ENCODE data around the gene CPT1A. TPM values are rescaled to one million over a fixed set of nuclear protein-coding genes. Genes with fewer than 3 reads are reported as not detected.
A peak's percentile ranks its signal among the peaks of the same experiment; 100 is the strongest.

Gene CPT1A
- total RNA-seq, 2 experiments from 2014 or later = 17.5 TPM

DNA sequence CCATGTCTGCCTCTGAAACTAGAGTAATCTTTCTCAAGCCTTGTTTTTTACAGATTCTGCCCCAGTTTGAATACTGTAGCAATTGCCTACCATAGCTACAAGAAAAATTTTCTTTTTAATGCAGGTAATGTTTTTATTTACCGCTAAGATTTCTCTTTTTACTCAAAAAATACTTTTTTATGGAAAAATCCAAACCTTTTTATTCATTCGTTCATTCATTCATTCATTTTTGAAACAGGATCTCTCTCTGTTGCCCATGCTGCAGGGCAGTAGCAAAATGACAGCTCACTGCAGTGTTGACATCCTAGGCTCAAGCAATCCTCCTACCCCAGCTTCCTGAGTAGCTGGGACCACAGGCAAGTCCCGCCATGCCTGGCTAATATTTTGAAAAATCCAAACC lies 2.7 kb upstream of the CPT1A start:
- peak overlapping the region; percentile 34 for H3K27ac Mint-ChIP-seq
- peak overlapping the region; percentile 93 for H3K4me3 Mint-ChIP-seq
- TF ChIP-seq, protein P1, sequence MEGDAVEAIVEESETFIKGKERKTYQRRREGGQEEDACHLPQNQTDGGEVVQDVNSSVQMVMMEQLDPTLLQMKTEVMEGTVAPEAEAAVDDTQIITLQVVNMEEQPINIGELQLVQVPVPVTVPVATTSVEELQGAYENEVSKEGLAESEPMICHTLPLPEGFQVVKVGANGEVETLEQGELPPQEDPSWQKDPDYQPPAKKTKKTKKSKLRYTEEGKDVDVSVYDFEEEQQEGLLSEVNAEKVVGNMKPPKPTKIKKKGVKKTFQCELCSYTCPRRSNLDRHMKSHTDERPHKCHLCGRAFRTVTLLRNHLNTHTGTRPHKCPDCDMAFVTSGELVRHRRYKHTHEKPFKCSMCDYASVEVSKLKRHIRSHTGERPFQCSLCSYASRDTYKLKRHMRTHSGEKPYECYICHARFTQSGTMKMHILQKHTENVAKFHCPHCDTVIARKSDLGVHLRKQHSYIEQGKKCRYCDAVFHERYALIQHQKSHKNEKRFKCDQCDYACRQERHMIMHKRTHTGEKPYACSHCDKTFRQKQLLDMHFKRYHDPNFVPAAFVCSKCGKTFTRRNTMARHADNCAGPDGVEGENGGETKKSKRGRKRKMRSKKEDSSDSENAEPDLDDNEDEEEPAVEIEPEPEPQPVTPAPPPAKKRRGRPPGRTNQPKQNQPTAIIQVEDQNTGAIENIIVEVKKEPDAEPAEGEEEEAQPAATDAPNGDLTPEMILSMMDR (IDR thresholded peaks at IDR 0.05) = no peak
- H3K9me3 Mint-ChIP-seq = no peaks in the 10 kb centered on the region
- H3K4me1 Mint-ChIP-seq (ENCODE audit: low read depth) = peaks cover 31% of the 10 kb centered on the region
- ChIA-PET POLR2A (interaction anchor here (0.6 to 2.0 kb wide), 5 partner anchors 9 to 39 kb away, joined by 4 to 5 read pairs (median 4); no protein-coding TSS in a partner anchor), CTCF (interaction anchor here (0.8 to 3.3 kb wide), 11 partner anchors 9 to 260 kb away, joined by 3 to 28 read pairs (median 4); no protein-coding TSS in a partner anchor)
- ATAC-seq (no peak), DNase-seq (no peak)
- H3K27me3 Mint-ChIP-seq = peaks cover 2% of the 10 kb centered on the region
- no peaks in the 10 kb centered on the region for H3K36me3 Mint-ChIP-seq (ENCODE audit: low read depth)
- intact Hi-C loops (cut with micrococcal nuclease) = no loop called here

- ATAC-seq (peak; percentile 64), DNase-seq (peak; percentile 80)
- peaks cover 33% of the 10 kb centered on the region for H3K4me1 Mint-ChIP-seq (ENCODE audit: low read depth)
- H3K36me3 Mint-ChIP-seq (ENCODE audit: low read depth) = no peaks in the 10 kb centered on the region
- CTCF ChIA-PET = interaction anchor here (0.8 to 3.3 kb wide), 13 partner anchors 10 to 260 kb away, joined by 3 to 28 read pairs (median 4); no protein-coding TSS in a partner anchor
- TF ChIP-seq, protein P1 (IDR thresholded peaks at IDR 0.05) = peak; percentile 71
- intact Hi-C loops (cut with micrococcal nuclease) = no loop called here
- H3K27ac Mint-ChIP-seq = peak overlapping the region; percentile 88
- POLR2A ChIA-PET = interaction anchor here (0.8 to 2.0 kb wide), 5 partner anchors 9 to 18 kb away, joined by 3 to 5 read pairs (median 4); no protein-coding TSS in a partner anchor
- no peaks in the 10 kb centered on the region for H3K9me3 Mint-ChIP-seq
- peak overlapping the region; percentile 93 for H3K4me3 Mint-ChIP-seq
- peaks cover 2% of the 10 kb centered on the region for H3K27me3 Mint-ChIP-seq
Observed at GRCh38 chr11:68843703-68844312, 2.1 kb upstream of the CPT1A start.

DNA sequence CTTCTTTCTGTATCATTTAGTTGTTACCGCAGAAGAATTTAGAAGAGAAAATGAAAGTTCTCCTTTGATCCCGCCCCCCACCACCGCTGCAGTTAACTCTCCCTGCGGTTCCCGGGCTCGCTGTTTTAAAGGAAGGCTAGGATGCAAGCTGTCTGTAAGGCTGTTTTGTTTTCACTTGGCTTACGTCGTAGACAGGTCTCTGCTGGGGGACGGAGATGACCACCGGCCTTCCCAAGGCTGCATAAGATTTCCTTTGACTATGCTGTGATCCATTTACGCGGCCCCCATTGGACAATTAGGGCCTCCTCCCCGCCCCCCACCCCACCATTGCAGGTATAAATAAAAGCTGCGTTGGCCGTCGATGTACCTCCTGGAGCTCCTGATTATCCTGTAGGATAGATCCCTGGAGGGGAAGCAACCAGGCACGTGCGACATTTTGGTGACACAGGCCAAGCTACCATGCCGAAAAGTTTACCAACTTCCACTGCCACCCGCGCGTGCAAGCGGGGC lies 1.4 kb upstream of the CPT1A start:
- DNase-seq (peak; percentile 76), ATAC-seq (no peak)
- Mint-ChIP-seq H3K27me3 (peaks cover 2% of the 10 kb centered on the region), H3K27ac (peak overlapping the region; percentile 88), H3K36me3 (ENCODE audit: low read depth) (no peaks in the 10 kb centered on the region), H3K9me3 (no peaks in the 10 kb centered on the region), H3K4me3 (peak overlapping the region; percentile 93), H3K4me1 (ENCODE audit: low read depth) (peaks cover 38% of the 10 kb centered on the region)
- CTCF ChIA-PET = interaction anchor here (0.9 to 3.3 kb wide), 9 partner anchors 10 to 259 kb away, joined by 3 to 28 read pairs (median 6); no protein-coding TSS in a partner anchor
- POLR2A ChIA-PET = interaction anchor here (0.8 to 2.0 kb wide), 4 partner anchors 10 to 18 kb away, joined by 3 to 5 read pairs (median 4); no protein-coding TSS in a partner anchor
- TF ChIP-seq, protein P1 (IDR thresholded peaks at IDR 0.05) = no peak
- intact Hi-C loops (cut with micrococcal nuclease) = no loop called here

GRCh38 chr11:68842427-68843051 lies 823 bp upstream of the CPT1A start:
- no peak for DNase-seq
- peak overlapping the region; percentile 88 for H3K27ac Mint-ChIP-seq
- peaks cover 44% of the 10 kb centered on the region for H3K4me1 Mint-ChIP-seq (ENCODE audit: low read depth)
- CTCF ChIA-PET = interaction anchor here (0.9 to 3.3 kb wide), 4 partner anchors 10 to 46 kb away, joined by 3 to 28 read pairs (median 3); no protein-coding TSS in a partner anchor
- POLR2A ChIA-PET = no interaction called here
- TF ChIP-seq, protein P1 (IDR thresholded peaks at IDR 0.05) = no peak
- intact Hi-C loops (cut with micrococcal nuclease) = no loop called here
- peak overlapping the region; percentile 93 for H3K4me3 Mint-ChIP-seq
- peaks cover 2% of the 10 kb centered on the region for H3K27me3 Mint-ChIP-seq
- no peaks in the 10 kb centered on the region for H3K9me3 Mint-ChIP-seq
- no peaks in the 10 kb centered on the region for H3K36me3 Mint-ChIP-seq (ENCODE audit: low read depth)
- ATAC-seq = no peak
